ENCODE results near the gene AUP1.

AUP1 gene

GRCh38 chr2:74548900-74549826 is 19.7 kb upstream of the AUP1 start:
- Histone ChIP-seq H3K4me3 (ENCODE audit: insufficient read depth, low read length, poor library complexity, severe bottlenecking) (no peak overlapping the region), H3K9me2 (replicated peaks; ENCODE audit: insufficient read depth, low read length) (no peaks in the 10 kb centered on the region), H3K9ac (ENCODE audit: low read length) (no peak overlapping the region), H3K79me2 (ENCODE audit: insufficient read depth, low read length) (no peaks in the 10 kb centered on the region), H3F3A (ENCODE audit: insufficient read depth) (no peaks in the 10 kb centered on the region), H3K27me3 (ENCODE audit: low read length) (no peaks in the 10 kb centered on the region), H2AFZ (ENCODE audit: low read depth, low read length, severe bottlenecking) (no peak overlapping the region), H3K4me2 (ENCODE audit: low read depth, low read length, poor library complexity, severe bottlenecking) (peak overlapping the region; percentile 24), H4K20me1 (ENCODE audit: low read depth, low read length) (no peaks in the 10 kb centered on the region), H3K9me3 (ENCODE audit: insufficient read depth, low read length) (no peaks in the 10 kb centered on the region), H3K36me3 (ENCODE audit: low read length) (no peaks in the 10 kb centered on the region), H3K27ac (ENCODE audit: low read depth, low read length) (no peak overlapping the region)
- TF ChIP-seq EZH2phosphoT487 (conservative IDR thresholded peaks at IDR 0.05; ENCODE audit: low read length) (no peak), CTCF (IDR thresholded peaks at IDR 0.05; ENCODE audit: insufficient read depth, low read length, poor library complexity, severe bottlenecking) (no peak)

- Histone ChIP-seq H3K4me3 (ENCODE audit: insufficient read depth, low read length, poor library complexity, severe bottlenecking) (no peak overlapping the region), H3K9me2 (replicated peaks; ENCODE audit: insufficient read depth, low read length) (no peaks in the 10 kb centered on the region), H3K79me2 (ENCODE audit: insufficient read depth, low read length) (no peaks in the 10 kb centered on the region), H3K36me3 (ENCODE audit: low read length) (no peaks in the 10 kb centered on the region), H4K20me1 (ENCODE audit: low read depth, low read length) (no peaks in the 10 kb centered on the region), H3K9ac (ENCODE audit: low read length) (no peak overlapping the region), H3K27me3 (ENCODE audit: low read length) (no peaks in the 10 kb centered on the region), H2AFZ (ENCODE audit: low read depth, low read length, severe bottlenecking) (no peak overlapping the region), H3K4me2 (ENCODE audit: low read depth, low read length, poor library complexity, severe bottlenecking) (peak overlapping the region; percentile 24), H3K9me3 (ENCODE audit: insufficient read depth, low read length) (no peaks in the 10 kb centered on the region), H3K27ac (ENCODE audit: low read depth, low read length) (no peak overlapping the region), H3F3A (ENCODE audit: insufficient read depth) (no peaks in the 10 kb centered on the region)
- TF ChIP-seq EZH2phosphoT487 (conservative IDR thresholded peaks at IDR 0.05; ENCODE audit: low read length): no peak
- no peak for TF ChIP-seq CTCF (IDR thresholded peaks at IDR 0.05; ENCODE audit: insufficient read depth, low read length, poor library complexity, severe bottlenecking)
Observed at GRCh38 chr2:74548285-74548899, 18.9 kb upstream of the AUP1 start.

GRCh38 chr2:74546004-74546403 is 16.5 kb upstream of the AUP1 start:
- H3K9me3 ChIP-seq (ENCODE audit: insufficient read depth, low read length): no peaks in the 10 kb centered on the region
- H2AFZ ChIP-seq (ENCODE audit: low read depth, low read length, severe bottlenecking): no peak overlapping the region
- H3K27ac ChIP-seq (ENCODE audit: low read depth, low read length): no peak overlapping the region
- H3K4me3 ChIP-seq (ENCODE audit: insufficient read depth, low read length, poor library complexity, severe bottlenecking): no peak overlapping the region
- no peaks in the 10 kb centered on the region for H3K9me2 ChIP-seq (replicated peaks; ENCODE audit: insufficient read depth, low read length)
- H3K27me3 ChIP-seq (ENCODE audit: low read length): no peaks in the 10 kb centered on the region
- H3K4me2 ChIP-seq (ENCODE audit: low read depth, low read length, poor library complexity, severe bottlenecking): no peak overlapping the region
- no peaks in the 10 kb centered on the region for H3K79me2 ChIP-seq (ENCODE audit: insufficient read depth, low read length)
- TF ChIP-seq CTCF (IDR thresholded peaks at IDR 0.05; ENCODE audit: insufficient read depth, low read length, poor library complexity, severe bottlenecking): no peak
- TF ChIP-seq EZH2phosphoT487 (conservative IDR thresholded peaks at IDR 0.05; ENCODE audit: low read length): no peak
- H3F3A ChIP-seq (ENCODE audit: insufficient read depth): no peaks in the 10 kb centered on the region
- H3K36me3 ChIP-seq (ENCODE audit: low read length): no peaks in the 10 kb centered on the region
- H3K9ac ChIP-seq (ENCODE audit: low read length): no peak overlapping the region
- no peaks in the 10 kb centered on the region for H4K20me1 ChIP-seq (ENCODE audit: low read depth, low read length)
